GM04503 (cell line): ENCODE measurements around the gene LMBRD2.
"Not testable (repeated sequence)": the region's sequence is repeated elsewhere in the genome, so short reads cannot be mapped to it uniquely, and the experiment has no call there.

Experiments used
- DNase-seq: peaks from one replicate; pipeline ENCODE4 v3.0.0-alpha.2; 2012; ENCODE audit warnings: low read depth

The LMBRD2 gene

DNA sequence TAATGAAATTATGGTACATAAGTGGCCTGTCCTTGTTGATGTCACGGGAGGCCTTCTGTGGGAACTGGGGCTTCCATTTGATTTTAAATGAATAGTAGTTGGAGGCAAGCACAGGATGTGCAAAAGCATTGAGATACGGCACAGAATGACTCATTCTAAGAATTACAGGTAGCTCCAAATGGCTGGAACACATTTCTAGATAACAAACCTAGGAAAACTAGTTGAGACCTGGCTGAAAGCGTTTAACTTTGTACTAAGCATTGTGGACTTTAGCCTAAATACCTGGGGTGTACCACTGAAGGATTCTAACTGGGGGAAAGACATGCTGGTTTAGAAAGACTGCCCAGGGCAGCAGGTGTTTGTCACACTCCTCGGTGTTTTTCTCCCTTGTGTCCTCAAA is 9.7 kb upstream of the LMBRD2 start:
- no peak for DNase-seq

DNA sequence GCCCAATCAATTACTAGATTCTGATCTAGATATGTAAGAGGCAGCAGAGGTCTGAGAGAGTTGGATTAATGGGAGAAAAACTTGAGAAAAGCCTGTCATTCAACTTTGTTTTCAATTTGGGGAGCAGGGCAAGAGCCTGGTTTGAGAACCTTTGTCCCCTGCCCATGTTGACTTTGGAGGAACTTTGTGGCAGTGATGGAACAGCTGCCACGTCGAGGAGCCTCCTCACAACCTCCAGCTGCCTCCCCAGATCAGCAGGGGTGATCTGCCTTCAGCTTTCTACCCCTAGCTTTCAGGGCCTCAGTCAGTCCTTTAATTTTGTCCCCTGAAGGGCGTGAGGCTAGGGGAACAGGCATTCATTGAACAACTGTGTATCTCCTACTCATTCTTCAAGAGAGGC is 8.9 kb upstream of the LMBRD2 start:
- no peak for DNase-seq

DNA sequence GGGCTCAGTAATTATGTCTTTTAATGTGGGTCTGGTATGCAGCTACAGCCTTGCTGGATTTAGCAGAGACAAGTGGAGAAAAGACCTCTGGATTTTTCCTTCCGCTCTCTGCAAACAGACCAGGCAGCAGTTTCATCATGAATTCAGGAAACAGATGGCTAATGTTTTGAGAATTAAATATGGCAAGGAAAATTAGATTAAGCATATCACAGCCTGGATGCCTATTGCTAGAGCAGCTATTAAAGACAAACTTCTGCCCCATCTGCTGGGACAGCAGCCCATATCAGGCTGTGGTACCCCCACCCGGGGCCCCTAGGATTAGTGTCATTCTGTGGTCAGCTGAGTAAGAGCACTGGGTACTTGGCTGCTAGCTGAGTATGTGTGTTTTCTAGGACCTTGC is 6.5 kb upstream of the LMBRD2 start:
- no peak for DNase-seq

DNA sequence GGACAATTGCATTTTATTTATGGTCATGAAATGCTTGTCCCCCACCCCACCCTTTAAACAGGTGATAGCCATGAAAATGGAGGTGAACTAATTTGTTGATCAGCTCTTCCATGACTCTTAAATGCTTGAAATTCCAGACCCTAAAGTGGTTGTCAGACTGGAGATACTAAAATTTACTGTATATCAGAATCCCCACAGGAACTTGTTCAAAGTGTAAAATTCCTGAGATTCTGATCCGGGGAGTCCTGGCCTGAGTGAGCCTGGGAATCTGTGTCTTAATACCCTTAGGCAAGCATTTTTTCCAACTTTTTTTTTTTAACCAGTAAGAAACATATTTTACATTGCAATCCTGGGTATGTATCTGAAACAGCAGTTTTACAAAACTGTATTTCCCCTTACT is 4.9 kb upstream of the LMBRD2 start:
- peak; percentile 92 for DNase-seq

DNA sequence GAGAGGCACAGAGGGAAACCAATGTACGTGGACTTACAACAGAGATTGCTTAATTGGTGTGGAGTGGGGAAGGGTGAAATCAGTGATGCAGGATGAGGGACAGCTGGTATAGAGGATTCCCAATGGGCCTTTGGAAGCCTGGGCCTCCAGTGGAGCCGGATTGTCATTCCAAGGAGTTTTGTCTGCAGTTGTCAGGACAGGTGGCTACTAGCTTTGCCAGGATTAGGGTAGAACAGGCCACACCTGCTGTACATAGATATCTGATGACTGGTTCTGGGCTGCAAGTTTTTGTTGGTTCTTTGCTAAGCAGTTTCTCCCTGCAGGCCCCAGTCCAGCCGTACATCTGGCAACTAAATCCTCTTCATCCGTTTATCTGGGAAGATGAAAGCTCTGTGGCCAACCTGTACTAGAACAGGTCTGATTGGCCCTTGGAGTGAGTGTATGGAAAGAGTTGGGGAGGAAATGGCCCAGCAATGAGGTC is 4.5 kb upstream of the LMBRD2 start:
- DNase-seq: no peak

DNA sequence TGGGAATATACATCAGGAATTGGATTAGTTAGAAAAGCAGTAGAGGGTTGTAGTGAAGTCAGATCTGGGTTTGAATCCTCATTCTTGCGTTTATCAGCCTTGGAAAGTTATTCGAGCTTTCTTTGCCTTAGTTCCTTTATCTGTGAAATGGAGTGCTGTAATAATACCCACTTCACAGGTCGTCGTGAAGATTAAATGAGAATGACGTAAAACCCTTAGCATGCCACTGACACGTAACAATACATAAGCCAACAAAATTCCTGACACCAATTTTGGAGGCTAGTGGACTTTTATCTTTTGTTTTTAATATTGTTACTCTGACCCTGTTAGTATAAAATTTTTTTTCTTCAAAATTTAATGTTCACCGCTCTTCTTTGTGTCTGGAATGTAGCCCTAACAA is 3.6 kb upstream of the LMBRD2 start:
- no peak for DNase-seq

DNA sequence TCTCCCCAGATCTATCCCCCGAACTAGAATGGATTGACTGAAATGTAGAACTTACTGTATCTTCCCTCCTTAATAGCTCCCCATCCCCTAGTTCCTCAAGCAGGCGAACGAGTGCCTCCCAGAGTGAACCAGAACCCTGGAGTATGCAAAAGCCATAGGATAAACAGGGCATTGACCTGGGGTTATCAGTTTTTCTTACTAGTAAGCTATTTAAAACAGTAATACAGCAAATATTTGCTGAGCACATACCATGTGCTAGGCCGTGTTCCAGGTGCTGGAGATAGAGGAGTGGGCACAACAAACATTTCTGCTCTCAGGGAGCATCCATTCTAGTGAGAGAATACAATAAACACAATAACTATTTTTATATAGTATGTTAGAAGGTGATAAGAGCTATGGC is 2.0 kb upstream of the LMBRD2 start:
- DNase-seq: no peak

DNA sequence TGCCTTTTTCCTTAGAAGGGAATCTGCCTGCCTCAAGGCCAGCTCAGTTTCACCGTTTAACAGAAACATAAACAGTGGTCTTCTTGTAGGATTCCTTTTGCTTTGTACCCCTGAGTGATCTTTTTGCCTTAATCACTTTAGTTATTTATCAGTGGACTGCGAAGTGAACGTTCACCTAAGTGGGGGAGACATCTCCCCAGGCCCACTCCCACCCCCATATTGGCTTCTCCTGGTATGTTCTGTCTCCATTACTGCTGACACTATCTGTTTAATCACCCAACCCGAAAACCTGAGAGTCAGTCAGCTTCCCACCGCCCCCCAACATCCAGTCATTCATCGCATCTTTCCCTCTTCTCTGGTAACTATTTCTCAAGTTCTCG is 1.6 kb upstream of the LMBRD2 start:
- no peak for DNase-seq

DNA sequence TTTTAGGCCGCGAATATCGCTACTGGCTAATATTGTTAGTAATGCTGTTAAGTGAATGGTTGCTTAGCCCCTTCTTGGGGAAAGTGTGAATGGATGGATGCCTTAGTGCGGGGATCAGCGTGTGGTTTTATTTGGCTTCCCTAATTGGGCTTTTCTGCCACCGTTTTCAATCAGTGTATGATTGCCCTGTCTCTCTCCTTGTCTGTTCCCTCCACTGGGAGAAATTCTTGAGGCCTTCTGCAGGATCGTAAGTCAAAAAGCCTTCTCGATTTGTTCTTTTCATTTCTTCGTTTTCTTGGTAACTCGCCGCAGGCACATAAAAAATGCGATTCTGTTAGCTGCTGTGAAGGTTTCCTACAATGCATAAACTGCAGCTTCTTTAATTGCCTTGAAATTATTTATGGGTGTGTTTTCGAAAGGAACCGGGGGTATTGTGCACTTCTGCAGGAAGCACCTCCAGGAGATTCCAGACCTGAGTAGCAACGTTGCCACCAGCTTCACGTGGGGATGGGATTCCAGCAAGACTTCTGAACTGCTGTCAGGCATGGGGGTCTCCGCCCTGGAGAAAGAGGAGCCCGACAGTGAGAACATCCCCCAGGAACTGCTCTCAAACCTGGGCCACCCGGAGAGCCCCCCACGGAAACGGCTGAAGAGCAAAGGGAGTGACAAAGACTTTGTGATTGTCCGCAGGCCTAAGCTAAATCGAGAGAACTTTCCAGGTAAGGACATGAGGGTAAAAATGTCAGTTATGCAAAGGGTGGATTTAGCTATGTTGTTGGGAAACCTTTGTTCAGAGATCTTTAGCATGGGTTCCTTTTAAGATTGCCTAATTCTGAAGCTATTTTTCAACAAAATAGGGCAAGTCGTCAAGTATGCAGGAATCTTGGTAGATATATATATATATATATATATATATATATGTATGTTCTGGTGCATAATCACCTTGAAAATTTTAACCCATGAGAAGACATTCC is 924 bp upstream of the LMBRD2 start:
- DNase-seq: peak; percentile 7

DNA sequence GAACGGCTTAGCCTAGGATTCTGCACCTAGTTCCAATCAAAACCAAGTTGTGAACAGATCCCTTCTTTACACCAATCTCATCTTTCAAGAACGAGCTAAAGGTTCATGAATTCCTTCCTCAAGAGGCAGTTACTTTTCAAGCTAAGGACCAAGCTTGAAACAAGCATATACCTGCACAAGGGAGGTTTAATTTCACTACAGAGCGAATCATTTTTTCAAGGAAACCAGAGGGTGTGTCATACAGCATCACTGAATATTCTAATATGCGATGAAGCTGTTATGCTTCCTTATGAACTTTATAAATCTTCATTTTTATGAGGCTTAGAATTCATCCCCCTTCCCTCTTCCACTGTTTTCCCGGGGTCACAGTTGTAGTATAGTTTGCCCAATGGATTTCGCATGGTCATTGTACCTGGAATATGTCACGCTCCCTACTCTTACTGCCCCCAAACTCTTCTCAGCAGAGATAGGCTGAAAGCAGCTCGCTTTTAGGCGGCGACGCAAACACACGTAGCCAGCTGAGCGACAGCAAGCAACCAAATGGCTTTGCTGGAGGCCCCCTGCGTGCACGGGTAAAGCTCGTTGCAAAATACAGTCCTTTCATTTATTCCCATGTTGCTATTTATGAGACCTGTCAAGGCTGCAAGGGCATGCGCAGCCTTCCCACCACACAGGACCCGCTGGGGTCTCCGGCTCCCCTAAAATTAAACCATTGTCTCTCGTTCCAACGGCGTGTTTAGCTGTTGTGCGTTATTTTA is 832 bp downstream of the LMBRD2 start:
- no peak for DNase-seq

DNA sequence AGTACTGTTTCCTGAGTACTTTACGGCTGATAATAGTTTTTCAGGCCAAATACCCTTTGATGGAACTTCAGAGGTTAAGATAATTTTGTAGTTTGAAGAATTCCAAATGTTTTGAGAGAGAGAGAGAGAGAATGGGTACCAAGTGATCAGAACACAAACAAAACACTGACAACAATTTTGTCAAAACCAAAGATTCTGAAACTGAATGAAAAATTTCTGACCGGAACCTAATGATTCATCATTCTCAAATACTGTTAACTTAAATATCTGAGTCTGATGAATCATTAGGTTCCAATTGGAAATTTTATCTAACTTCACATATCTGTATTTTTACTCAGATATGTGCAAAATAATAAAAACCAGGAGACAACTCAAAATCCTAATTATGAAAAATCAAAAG is 4.0 kb downstream of the LMBRD2 start:
- DNase-seq: no peak

DNA sequence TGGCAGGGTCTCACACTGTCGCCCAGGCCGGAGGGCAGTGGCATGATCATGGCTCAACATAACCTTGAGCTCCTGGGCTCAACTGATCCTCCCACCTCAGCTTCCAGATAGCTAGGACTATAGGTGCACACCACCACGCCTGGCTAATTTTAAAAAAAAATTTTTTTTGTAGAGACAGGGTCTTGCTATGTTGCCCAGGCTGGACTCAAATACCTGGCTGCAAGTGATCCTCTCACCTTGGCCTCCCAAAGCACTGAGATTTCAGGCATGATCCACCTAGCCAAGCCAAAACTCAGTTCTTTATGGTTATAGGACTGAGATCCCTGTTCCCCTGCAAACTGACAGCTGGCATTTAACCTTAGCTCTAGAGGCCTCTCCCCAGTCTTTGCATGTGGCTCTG is 5.3 kb downstream of the LMBRD2 start:
- DNase-seq: no peak

DNA sequence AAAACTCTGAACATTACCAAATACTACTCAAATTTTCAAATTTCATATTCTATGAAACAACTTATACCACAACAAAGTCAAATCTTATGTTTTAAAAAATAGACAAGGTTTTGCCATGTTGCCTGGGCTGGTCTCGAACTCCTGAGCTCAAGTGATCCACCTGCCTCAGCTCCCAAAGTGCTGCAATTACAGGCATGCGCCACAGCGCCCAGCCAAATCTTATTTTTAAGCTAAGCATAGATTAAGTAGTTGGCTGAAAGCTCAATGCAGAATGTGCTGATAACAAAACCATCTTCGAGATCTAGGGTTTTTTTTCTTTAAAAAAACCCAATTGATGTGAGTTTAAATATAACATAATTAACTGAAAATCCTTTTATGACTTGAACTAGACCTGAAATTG is 6.4 kb downstream of the LMBRD2 start:
- no peak for DNase-seq

DNA sequence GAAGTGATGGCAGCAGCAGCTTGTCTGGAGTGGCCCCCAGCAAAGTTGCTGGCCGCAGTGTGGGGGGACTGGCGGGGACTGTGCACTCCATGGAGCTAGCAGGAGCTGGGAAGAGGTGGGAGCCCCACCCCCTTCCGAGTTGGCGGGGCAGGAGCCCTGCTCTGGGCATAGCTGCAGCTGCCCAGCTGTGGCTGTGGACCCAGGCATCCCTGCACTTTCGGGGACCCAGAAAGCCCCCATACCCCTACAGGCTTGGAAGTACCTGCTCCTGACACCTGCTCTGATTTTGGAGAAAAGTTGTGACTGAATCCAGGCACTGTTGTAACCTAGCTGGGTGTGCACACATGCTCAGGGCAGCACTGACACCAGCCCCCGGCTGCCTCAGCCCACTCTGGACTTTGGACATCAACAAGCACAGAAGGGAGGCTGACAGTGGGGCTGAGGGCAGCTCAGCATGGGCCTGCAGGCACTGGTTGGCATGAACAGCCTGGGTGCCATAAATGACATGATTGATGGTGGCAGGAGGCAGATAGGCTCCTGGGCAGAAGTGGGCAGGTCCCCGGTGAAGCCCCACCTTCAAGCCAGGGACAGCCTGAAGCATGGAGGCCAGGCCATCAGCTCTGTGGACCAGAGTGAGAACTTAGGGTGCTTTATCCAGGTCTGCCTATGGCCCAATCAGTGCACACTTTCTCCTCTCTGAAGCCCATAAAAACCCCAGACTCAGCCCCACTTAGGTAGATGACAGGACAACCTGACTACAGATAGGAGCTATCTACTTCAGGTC is 12.6 kb downstream of the LMBRD2 start:
- DNase-seq: no peak

DNA sequence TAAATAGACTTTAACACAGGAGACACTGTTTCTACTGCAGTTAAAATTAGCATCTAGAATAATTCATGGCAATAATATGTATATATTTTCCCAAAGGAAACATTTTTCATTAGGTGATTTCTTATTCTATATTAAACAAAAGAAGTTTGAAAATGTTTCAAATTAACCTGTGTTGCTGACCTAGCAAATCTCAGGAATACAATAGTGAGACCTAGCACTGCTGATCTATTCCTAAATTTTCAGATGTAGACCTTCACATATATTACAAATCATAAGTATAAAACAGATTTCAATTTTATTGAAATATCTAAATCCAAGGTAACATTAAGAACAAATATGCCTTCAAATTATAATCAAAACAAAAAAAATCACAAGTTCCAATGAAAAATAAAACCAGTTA is 15.1 kb downstream of the LMBRD2 start:
- DNase-seq: no peak

DNA sequence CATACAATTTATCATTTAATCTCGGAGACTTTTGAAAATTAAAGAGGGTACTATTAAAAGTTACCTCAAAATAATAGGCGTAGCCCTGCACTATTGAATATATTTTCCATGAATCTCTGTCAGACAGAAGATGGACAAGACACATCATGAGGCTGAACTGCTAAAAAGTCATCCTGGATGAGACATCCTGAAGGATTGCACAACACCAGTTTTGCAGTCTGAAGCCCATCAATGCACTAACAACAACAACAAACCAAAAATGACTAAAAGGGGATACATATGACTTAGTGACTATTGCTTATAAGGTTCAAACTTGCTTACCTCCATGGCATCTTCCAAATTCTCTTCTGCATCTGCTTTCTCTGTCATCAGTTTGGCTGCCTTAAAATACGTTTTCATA is 15.7 kb downstream of the LMBRD2 start:
- DNase-seq: no peak

DNA sequence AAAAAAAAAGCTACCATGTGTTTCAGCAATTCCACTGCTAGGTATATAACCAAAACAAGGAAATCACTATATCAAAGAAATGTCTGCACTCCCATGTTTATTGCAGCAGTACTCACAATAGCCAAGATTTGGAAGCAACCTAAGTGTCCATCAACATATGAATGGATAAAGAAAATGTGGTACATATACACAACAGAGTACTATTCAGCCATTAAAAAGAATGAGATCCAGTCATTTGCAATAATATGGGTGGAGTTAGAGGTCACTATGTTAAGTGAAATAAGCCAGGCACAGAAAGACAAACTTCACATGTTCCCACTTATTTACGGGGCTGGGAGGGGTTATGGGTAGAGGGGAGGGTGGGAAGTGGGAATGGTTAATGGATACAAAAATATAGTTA is 18.7 kb downstream of the LMBRD2 start:
- not testable (repeated sequence) for DNase-seq

DNA sequence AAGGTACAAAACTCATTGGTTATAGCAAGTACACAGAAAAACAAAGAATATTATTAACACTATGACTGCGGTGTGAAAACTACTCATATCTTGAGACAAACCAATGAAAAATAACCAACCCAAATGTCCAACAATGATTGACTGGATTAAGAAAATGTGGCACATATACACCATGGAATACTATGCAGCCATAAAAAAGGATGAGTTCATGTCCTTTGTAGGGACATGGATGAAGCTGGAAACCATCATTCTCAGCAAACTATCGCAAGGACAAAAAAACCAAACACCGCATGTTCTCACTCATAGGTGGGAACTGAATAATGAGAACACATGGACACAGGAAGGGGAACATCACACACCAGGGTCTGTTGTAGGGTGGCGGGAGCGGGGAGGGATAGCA is 22.0 kb downstream of the LMBRD2 start:
- not testable (repeated sequence) for DNase-seq

DNA sequence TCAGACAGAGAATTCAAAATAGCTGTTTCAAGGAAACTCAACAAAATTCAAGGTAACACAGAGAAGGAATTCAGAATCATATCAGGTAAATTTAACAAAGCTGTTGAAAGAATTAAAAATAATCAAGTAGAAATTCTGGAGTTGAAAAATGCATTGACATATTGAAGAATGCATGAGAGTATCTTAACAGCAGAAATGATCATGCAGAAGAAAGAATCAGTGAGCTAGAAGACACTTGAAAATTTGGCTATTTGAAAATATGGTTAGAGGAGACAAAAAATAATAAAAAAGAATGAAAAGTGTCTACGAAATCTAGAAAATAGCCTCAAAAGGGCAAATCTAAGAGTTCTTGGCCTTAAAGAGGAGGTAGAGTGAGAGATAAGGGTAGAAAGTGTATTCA is 22.9 kb downstream of the LMBRD2 start:
- DNase-seq: no peak

DNA sequence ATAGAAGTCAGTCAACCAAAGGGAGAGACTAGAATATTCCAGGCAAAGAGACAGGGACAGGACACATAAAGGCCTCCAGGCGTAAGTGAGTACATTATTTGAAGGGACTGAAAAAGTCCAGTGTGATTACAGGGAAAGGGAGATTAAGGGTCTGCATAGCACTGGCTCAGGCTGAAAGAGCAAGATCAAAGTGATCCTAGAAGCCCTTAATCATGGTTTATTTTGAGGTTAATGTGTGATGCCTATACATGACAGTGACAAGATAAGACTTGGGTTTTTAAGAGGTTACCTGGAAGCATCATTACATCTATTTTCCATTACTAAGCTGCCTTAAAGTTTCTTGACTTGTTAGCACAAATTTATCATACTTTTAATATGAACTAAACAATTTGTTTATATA is 25.8 kb downstream of the LMBRD2 start:
- DNase-seq: no peak

DNA sequence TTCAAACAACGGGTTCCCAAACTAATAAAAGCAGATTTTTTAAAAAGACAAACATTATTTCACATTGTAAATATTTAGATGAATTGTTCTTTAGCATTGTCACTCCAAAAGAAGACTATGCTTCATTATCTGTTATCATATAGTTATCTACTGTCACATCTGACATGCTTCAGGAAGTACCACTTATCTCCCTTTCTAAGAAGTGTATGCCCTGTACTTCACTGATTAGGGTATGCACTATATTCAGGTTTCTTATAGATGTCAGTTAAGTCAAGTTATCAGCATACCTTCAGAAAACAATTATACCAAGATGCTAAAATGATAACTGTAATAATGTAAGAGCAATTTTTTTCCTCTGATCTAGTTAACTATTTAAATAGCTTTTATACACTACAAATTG is 40.4 kb downstream of the LMBRD2 start:
- no peak for DNase-seq

DNA sequence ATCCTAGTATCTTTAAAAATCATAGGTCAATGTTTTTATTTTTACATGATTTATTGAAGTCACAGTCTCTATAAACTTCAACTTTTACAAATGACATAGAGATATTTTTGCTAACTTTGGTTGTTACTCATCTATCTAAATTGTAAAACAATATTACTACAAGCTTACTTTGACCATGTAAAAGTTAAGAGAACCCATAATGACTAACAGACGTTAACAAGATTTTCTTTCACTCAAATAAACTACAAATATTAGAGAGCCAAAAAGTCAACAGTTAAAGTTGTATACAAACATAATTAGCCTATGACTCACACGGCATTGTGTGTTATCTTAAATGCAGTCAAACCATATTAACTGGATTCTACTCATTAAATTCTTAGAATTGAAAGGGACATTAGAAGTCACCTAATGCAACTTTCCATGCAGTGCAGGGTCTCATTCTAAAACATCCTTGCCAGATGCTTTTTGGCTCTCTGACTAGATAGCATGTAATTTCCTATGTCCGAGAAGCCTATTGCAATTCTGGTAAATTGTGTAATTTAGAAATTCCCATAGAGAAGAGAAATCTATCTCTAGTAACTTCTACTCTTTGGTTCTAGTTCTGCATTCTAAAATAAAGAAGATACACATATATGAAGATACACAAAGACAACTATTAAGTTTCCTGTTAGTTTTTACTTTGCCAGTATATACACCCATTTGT is 42.8 kb downstream of the LMBRD2 start:
- DNase-seq: peak; percentile 10
